HCT116 (cell line): Measurements from ENCODE around the gene LY86. TPM values are rescaled to one million over a fixed set of nuclear protein-coding genes. Genes with fewer than 3 reads are reported as not detected.

Experiments used
- ATAC-seq: fragments of 200-7000 bp; cut with Tn5 transposase; 2 replicates; pipeline ENCODE4 v1.9.1; 2020; ENCODE audit warnings: mild to moderate bottlenecking, moderate library complexity
- BruUV-seq: library from RNA; stranded (reverse); fragments of 400-500 nt; replicated peaks from 2 replicates; lab custom pipeline; 2021; lab: Mats Ljungman, UMichigan
- CTCF ChIA-PET: fragments of 300-600 bp; sonication (Branson Sonifier 250); formaldehyde crosslinking; loops from one replicate; lab custom pipeline; 2021; ENCODE audit warnings: antibody characterized with exemption; lab: Charles Lee
- POLR2A ChIA-PET: fragments of 300-600, 350-600 bp; sonication (Branson Sonifier 250); formaldehyde crosslinking; loops from one replicate; lab custom pipeline; 2021; ENCODE audit warnings: antibody characterized with exemption; lab: Charles Lee
- RAD21 ChIA-PET, 2 experiments: fragments of 300-600 bp; sonication (Branson Sonifier 250); formaldehyde crosslinking; loops; one replicate each; lab custom pipeline; 2023; ENCODE audit warnings: low total read pairs in 2 of 2; ENCODE audit not compliant: uncharacterized antibody in 2 of 2, unreplicated experiment in 2 of 2, low non-redundant PET in 1 of 2; lab: Charles Lee
- DNase-seq: peaks from one replicate; pipeline ENCODE4 v3.0.0-alpha.2; 2010; ENCODE audit warnings: low read depth, low spot score
- H2AFZ ChIP-seq: fragments of 200-600 bp; shearing (Covaris generic), sonication (generic); 2 replicates; pipeline ENCODE4 v1.6.1; 2017; ENCODE audit warnings: low read depth, mixed run types, mixed read lengths, antibody characterized with exemption, low read length; ENCODE audit not compliant: poor library complexity, severe bottlenecking
- H3K27ac ChIP-seq: 2 replicates; pipeline ENCODE4 v1.5.1; 2012; ENCODE audit warnings: low read depth, low read length
- H3K27me3 ChIP-seq: fragments of 200-600 bp; sonication (generic); 2 replicates; pipeline ENCODE4 v1.6.1; 2016; ENCODE audit warnings: mixed run types, low read length, mixed read lengths; ENCODE audit not compliant: insufficient read depth
- H3K36me3 ChIP-seq, 2 experiments: fragments of 200-500 bp in 1 of 2; fragments of 200-600 bp in 1 of 2; sonication (Bioruptor generic) in 1 of 2; sonication (generic) in 1 of 2; 2 replicates each; pipeline versions ENCODE4 v1.5.1 to v1.6.1; 2014 to 2016; ENCODE audit warnings: low read length in 2 of 2, inconsistent platforms in 1 of 2, mixed read lengths in 1 of 2, mixed run types in 1 of 2; ENCODE audit not compliant: insufficient read depth in 2 of 2, control insufficient read depth in 1 of 2
- H3K4me1 ChIP-seq, 2 experiments: fragments of 200-600 bp in 1 of 2; sonication (generic) in 1 of 2; 2 replicates each; pipeline versions ENCODE4 v1.5.1 to v1.6.1; 2012 to 2017; ENCODE audit warnings: low read length in 2 of 2, inconsistent platforms in 1 of 2, mild to moderate bottlenecking in 1 of 2, mixed read lengths in 1 of 2, mixed run types in 1 of 2, moderate library complexity in 1 of 2; ENCODE audit not compliant: insufficient read depth in 2 of 2, control insufficient read depth in 1 of 2
- H3K4me2 ChIP-seq: fragments of 200-600 bp; sonication (generic); 2 replicates; pipeline ENCODE4 v1.6.1; 2017; ENCODE audit warnings: mixed run types, low read length, mixed read lengths
- H3K4me3 ChIP-seq, 2 experiments: fragments of 200-600 bp in 1 of 2; sonication (generic) in 1 of 2; replicated peaks in 1 of 2; 2 replicates each; pipeline ENCODE4 v1.5.1; 2011 to 2016; ENCODE audit warnings: low read length in 2 of 2, control low read depth in 1 of 2, low read depth in 1 of 2, mild to moderate bottlenecking in 1 of 2, mixed read lengths in 1 of 2, mixed run types in 1 of 2
- H3K79me2 ChIP-seq: fragments of 200-600 bp; sonication (generic); 2 replicates; pipeline ENCODE4 v1.6.1; 2017; ENCODE audit warnings: mild to moderate bottlenecking, mixed run types, low read length, moderate library complexity, mixed read lengths; ENCODE audit not compliant: insufficient read depth
- H3K9ac ChIP-seq: fragments of 200-600 bp; sonication (generic); 2 replicates; pipeline ENCODE4 v1.6.1; 2016; ENCODE audit warnings: low read length, mixed read lengths
- H3K9me2 ChIP-seq: fragments of 200-600 bp; sonication (generic), shearing (Covaris generic); 2 replicates; pipeline ENCODE4 v1.6.1; 2017; ENCODE audit warnings: mixed run types, mild to moderate bottlenecking, moderate library complexity; ENCODE audit not compliant: insufficient read depth
- H3K9me3 ChIP-seq, 2 experiments: fragments of 200-500 bp in 1 of 2; fragments of 200-600 bp in 1 of 2; sonication (Bioruptor generic) in 1 of 2; sonication (generic) in 1 of 2; 2 replicates each; pipeline ENCODE4 v1.6.1; 2014 to 2017; ENCODE audit warnings: low read length in 2 of 2, mixed read lengths in 2 of 2, inconsistent platforms in 1 of 2, low read depth in 1 of 2, mild to moderate bottlenecking in 1 of 2, mixed run types in 1 of 2, moderate library complexity in 1 of 2; ENCODE audit not compliant: control insufficient read depth in 1 of 2, insufficient read depth in 1 of 2
- H4K20me1 ChIP-seq: fragments of 200-600 bp; sonication (generic), shearing (Covaris generic); 2 replicates; pipeline ENCODE4 v1.6.1; 2017; ENCODE audit warnings: mixed run types, mild to moderate bottlenecking, moderate library complexity; ENCODE audit not compliant: insufficient read depth
- CEBPB ChIP-seq: IDR thresholded peaks from 2 replicates; pipeline ENCODE4 v1.6.1; 2012; ENCODE audit warnings: low read depth
- EGR1 ChIP-seq: IDR thresholded peaks from 2 replicates; pipeline ENCODE4 v1.6.1; 2012; ENCODE audit warnings: low read depth
- ELF1 ChIP-seq: IDR thresholded peaks from 2 replicates; pipeline ENCODE4 v1.6.1; 2012; ENCODE audit warnings: low read depth, borderline replicate concordance
- EZH2 ChIP-seq: fragments of 200-600 bp; sonication (generic); IDR thresholded peaks from 2 replicates; pipeline ENCODE4 v1.6.1; 2017; ENCODE audit warnings: antibody characterized with exemption, mixed run types
- EZH2phosphoT487 ChIP-seq: fragments of 200-600 bp; IDR thresholded peaks from 2 replicates; pipeline ENCODE4 v1.6.1; 2018; ENCODE audit warnings: antibody characterized with exemption, borderline replicate concordance
- FOSL1 ChIP-seq: IDR thresholded peaks from 2 replicates; pipeline ENCODE4 v1.6.1; 2012; ENCODE audit warnings: low read depth
- JUND ChIP-seq: IDR thresholded peaks from 2 replicates; pipeline ENCODE4 v1.6.1; 2012
- MAX ChIP-seq: IDR thresholded peaks from 2 replicates; pipeline ENCODE4 v1.6.1; 2012
- POLR2AphosphoS5 ChIP-seq: IDR thresholded peaks from 2 replicates; pipeline ENCODE4 v1.6.1; 2011; ENCODE audit warnings: mild to moderate bottlenecking, low read depth, low read length, moderate library complexity
- RAD21 ChIP-seq: IDR thresholded peaks from 2 replicates; pipeline ENCODE4 v1.6.1; 2012; ENCODE audit warnings: low read depth, mild to moderate bottlenecking
- REST ChIP-seq: IDR thresholded peaks from 2 replicates; pipeline ENCODE4 v1.6.1; 2012; ENCODE audit warnings: low read depth
- SIN3A ChIP-seq: IDR thresholded peaks from 2 replicates; pipeline ENCODE4 v1.6.1; 2012; ENCODE audit warnings: low read depth
- SRF ChIP-seq: IDR thresholded peaks from 2 replicates; pipeline ENCODE4 v1.6.1; 2012; ENCODE audit warnings: low read depth
- YY1 ChIP-seq: IDR thresholded peaks from 2 replicates; pipeline ENCODE4 v1.6.1; 2011; ENCODE audit warnings: low read length, low read depth, moderate library complexity, mild to moderate bottlenecking; ENCODE audit not compliant: insufficient replicate concordance; ENCODE audit errors: extremely low read depth
- ZNF274 ChIP-seq: fragments of 200-500 bp; sonication (Bioruptor generic); IDR thresholded peaks from 2 replicates; pipeline ENCODE4 v1.6.1; 2014; ENCODE audit warnings: mild to moderate bottlenecking, low read depth, low read length, inconsistent platforms
- intact Hi-C: fragments of 100-400 bp; cut with micrococcal nuclease; formaldehyde crosslinking; loops from 2 replicates; pipeline ENCODE4 v1.10.0; 2022
- total RNA-seq: library from RNA; stranded (reverse); gene quantifications from one replicate; pipeline ENCODE4 v1.2.1, GENCODE V29; 2021; ENCODE audit not compliant: unreplicated experiment
- TF ChIP-seq, protein P1 (sequence below): IDR thresholded peaks from 2 replicates; pipeline ENCODE4 v1.6.1; 2012
- TF ChIP-seq, protein P2 (sequence below), 3 experiments: fragments of 200-600 bp in 1 of 3; sonication (generic) in 1 of 3; IDR thresholded peaks in 2 of 3; conservative IDR thresholded peaks in 1 of 3; 2 replicates each; pipeline ENCODE4 v1.5.1; 2012 to 2017; ENCODE audit warnings: low read depth in 2 of 3, low read length in 2 of 3, antibody characterized with exemption in 1 of 3, borderline replicate concordance in 1 of 3, control low read depth in 1 of 3, mild to moderate bottlenecking in 1 of 3, mixed read lengths in 1 of 3, mixed run types in 1 of 3, moderate library complexity in 1 of 3; ENCODE audit not compliant: insufficient read depth in 1 of 3

LY86 gene
- total RNA-seq, 1 experiment from 2014 or later, result not detected

DNA sequence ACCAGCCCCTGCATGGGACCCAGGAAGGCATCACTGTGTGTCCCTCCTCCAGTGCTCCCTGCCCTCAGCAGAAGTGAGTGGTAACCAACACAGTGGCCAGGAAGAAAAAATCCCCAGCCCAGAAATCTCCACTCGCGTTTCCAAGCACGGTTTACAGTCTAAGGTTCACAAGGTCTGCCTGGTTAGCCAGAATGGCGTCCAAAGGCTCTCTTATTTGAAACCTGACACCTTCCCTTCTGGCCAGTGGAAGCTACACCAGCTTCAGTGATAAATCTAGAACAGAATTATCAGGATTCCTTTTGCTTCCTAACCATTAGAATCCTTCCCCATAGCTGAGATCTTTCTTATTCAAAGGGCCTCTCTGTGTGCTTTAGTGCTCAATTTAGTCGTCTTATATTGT lies 9.2 kb downstream of the LY86 start:
- DNase-seq (no peak), ATAC-seq (no peak)
- TF ChIP-seq SRF (no peak), POLR2AphosphoS5 (no peak), REST (no peak), SIN3A (no peak), ZNF274 (no peak), EZH2 (no peak), YY1 (no peak), JUND (no peak), FOSL1 (no peak), MAX (no peak), RAD21 (no peak), EZH2phosphoT487 (no peak), EGR1 (no peak), CEBPB (no peak), ELF1 (no peak)
- TF ChIP-seq, protein P1, sequence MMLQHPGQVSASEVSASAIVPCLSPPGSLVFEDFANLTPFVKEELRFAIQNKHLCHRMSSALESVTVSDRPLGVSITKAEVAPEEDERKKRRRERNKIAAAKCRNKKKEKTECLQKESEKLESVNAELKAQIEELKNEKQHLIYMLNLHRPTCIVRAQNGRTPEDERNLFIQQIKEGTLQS, result no peak
- TF ChIP-seq, protein P2, sequence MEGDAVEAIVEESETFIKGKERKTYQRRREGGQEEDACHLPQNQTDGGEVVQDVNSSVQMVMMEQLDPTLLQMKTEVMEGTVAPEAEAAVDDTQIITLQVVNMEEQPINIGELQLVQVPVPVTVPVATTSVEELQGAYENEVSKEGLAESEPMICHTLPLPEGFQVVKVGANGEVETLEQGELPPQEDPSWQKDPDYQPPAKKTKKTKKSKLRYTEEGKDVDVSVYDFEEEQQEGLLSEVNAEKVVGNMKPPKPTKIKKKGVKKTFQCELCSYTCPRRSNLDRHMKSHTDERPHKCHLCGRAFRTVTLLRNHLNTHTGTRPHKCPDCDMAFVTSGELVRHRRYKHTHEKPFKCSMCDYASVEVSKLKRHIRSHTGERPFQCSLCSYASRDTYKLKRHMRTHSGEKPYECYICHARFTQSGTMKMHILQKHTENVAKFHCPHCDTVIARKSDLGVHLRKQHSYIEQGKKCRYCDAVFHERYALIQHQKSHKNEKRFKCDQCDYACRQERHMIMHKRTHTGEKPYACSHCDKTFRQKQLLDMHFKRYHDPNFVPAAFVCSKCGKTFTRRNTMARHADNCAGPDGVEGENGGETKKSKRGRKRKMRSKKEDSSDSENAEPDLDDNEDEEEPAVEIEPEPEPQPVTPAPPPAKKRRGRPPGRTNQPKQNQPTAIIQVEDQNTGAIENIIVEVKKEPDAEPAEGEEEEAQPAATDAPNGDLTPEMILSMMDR (IDR thresholded peaks at IDR 0.05 in 2 of 3, conservative IDR thresholded peaks at IDR 0.05 in 1 of 3; ENCODE audit: borderline replicate concordance in 1 of 3, insufficient read depth in 1 of 3, low read depth in 2 of 3, low read length in 2 of 3), result no peak
- intact Hi-C loops, result no loop called here
- H3K9me2 ChIP-seq, result no peaks in the 10 kb centered on the region
- BruUV-seq, result no TSS peak
- H3K79me2 ChIP-seq, result no peaks in the 10 kb centered on the region
- H3K4me2 ChIP-seq, result no peak overlapping the region
- no peak overlapping the region for H3K9ac ChIP-seq
- no peak overlapping the region for H2AFZ ChIP-seq
- CTCF ChIA-PET, result no interaction called here
- no peaks in the 10 kb centered on the region for H3K36me3 ChIP-seq
- H3K4me3 ChIP-seq, result no peak overlapping the region
- no peaks in the 10 kb centered on the region for H3K9me3 ChIP-seq
- RAD21 ChIA-PET, result no interaction called here
- H3K4me1 ChIP-seq, result no peaks in the 10 kb centered on the region
- H3K27ac ChIP-seq, result no peak overlapping the region
- no peaks in the 10 kb centered on the region for H4K20me1 ChIP-seq
- H3K27me3 ChIP-seq, result peaks cover 16% of the 10 kb centered on the region; the same call in 1 of the 2 replicates
- POLR2A ChIA-PET, result no interaction called here
